CD4-positive, alpha-beta T cell treated with Interleukin-15 for 4 hours (primary cell): ENCODE results near the gene ZNF492.
"Not testable (repeated sequence)": the region's sequence is repeated elsewhere in the genome, so short reads cannot be mapped to it uniquely, and the experiment has no call there.

ENCODE experiments used
- DNase-seq: peaks from one replicate; pipeline ENCODE4 v3.0.0-alpha.2; 2020; ENCODE audit warnings: low spot score

Gene ZNF492

DNA sequence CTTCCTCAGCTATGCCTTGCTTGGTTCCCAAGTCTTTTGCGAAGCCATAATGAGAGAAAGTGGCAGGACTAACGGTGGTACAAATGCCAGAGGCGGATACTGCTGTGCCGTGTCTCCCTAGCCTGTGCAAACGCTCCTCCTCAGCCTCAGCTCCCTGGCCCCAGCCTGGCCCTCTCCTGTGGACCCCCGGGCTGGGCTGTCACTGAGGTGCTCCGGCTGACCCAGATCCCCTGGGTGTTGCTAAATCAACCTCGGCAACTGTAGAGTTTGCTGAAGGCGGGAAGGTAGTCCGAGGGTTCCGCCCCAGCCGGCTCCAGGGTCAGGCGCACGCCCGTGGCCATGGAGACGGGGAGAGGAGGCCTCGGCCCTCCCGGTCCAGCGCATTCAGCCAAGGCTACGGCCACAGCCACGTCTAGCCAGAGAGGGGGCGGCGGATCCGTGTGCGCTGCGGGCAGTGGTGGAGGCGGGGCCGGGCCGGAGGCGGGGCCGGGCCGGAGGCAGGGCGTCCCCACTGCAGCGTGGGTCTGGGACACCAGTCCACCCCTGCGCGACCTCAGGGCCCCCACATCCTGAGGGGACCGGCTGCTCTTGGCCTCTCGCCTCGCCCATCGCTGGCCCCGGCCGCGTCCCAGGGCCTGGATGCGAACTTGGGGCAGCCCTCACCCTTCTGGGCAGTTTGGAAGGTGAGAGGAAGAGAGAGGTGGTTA lies 16.4 kb upstream of the ZNF492 start:
- DNase-seq, result no peak

DNA sequence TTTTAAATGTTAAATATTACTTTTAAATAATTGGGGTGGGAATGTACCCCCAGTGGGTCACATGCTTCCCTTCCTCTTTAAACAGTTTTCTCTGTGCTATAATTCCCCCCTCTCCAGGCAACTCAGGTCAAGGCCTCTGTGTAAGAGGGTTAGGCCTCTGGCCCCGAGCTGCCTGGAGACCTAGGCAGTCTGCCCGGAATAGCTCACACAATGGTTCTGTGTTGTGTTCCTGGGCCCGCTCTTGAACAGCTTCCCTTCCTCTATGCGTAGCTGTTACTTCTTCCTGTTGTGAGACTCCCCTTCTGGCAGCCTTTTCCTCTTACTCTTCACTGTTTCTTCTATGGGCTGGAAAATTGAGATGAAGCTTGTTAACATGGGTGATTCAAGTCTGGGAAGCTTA lies 14.8 kb upstream of the ZNF492 start:
- DNase-seq, result no peak

DNA sequence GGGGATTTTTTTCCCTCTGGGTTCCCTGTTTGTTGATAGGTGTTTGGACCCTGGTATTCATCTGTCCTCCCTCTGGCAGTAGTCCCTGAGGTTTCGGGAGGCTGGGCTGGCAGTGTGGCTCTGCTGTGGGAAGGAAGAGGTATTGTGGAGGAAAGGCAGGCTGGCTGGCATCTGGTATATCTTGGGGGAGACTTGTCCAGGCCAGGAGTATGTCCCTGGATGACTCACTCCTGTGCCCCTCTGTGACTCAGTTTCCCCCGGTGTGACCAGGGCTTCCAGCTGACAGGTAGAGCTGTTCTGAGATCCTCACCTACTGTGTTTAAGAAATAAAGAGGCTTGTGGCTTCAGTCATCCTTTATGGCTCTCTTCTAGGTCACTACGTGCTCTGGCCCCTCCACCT lies 14.2 kb upstream of the ZNF492 start:
- no peak for DNase-seq

DNA sequence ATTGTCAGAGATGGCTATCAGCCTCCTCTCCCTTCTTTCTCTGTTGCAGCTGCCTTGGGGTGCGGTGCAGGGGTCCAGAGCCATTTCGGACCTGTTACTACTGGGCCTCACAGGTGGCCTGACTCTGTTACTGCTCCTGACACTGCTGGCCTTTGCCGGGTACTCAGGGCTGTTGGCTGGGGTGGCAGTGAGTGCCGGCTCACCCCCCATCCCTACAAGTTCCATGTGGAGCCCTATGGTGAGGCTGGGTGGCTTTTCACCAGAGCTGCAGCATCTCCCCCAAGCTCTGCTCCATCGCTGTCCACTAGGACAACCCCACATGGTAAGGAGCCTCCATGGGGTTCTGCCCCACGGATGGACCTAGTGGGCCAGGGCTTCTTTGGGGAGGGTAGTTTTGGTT lies 13.7 kb upstream of the ZNF492 start:
- DNase-seq, result no peak

DNA sequence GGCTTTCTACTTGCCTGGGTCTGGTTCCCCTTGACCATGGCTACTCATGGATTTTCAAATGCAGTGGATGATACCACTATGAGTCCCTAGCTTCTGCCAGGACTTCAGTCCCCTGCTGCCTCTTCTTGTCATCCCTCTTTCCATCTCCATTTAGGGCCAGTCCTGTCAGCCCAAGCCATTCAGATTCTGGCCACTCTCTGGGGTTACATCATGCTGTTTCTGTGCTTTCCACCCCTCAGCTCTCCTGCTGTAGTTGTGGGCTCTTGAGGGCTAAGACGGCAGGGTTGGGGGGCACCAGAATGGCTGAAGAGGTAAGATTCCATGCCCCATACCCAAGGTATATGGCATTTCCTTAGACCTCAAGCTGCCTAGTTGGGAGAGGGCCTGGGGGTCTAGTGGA lies 13.2 kb upstream of the ZNF492 start:
- DNase-seq, result no peak

DNA sequence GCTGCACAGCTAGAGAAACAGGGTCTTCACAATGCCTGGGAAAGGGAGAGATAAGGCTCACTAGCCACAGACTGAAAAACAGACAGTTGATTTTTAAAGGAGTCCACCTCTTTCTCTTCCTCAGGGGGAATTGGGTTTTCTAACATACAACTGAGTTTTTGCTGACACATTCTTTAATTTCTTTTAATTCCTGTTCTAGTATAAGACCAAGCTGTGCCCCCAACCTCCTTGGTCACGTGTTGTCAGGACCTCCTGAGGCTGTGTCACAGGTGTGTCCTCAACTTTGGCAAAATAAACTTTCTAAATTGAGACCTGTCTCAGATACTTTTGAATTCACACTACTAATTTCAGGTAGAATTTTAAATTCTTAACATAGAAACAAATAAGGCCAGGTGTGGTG lies 12.1 kb upstream of the ZNF492 start:
- no peak for DNase-seq

DNA sequence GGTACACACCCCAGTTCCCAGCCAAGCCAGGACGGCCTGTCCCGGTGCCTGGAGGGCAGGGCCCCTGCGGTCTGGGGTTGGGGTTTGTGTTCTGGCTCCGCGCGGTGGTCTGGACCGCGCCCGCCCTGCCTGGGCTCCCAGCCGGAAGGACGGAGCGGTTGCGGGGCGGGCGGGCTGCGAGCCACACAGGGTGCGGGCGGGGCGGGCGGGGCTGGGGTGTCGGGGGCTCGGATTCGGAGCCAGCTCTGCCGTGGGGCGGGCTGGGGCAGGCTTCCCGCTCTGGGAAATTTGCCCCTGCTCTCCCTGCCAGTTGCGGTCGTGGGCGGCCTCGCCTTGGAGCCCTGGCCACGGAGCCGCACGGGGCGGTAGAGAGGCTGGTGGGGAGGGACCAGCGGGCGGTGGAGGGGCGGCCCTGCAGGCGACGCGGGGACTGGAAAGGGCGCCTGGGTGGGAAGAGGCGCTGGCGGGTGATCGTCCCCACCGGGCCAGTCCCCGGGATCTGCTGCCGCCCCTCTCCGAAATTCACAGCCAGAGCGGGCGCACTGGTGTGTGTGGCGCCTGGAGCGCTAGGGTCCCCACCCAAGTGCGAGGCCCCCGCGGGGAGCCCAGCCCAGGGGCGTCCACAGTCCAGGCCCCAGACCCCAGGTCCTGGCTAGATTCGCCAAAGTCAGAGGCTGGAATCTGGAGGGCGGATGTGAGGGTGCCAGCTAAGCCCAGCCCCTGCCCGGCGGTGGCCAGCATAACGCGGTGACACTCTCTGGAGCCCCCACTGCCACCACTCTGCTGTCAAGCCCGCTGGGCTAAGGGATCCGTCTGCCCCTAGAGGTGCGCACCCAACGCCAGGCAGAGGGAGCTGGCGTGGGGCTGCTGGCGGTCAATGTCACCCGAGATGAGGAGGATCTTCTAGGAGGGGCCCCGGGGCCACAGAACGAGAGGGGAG lies 11.0 kb upstream of the ZNF492 start:
- DNase-seq, result no peak

DNA sequence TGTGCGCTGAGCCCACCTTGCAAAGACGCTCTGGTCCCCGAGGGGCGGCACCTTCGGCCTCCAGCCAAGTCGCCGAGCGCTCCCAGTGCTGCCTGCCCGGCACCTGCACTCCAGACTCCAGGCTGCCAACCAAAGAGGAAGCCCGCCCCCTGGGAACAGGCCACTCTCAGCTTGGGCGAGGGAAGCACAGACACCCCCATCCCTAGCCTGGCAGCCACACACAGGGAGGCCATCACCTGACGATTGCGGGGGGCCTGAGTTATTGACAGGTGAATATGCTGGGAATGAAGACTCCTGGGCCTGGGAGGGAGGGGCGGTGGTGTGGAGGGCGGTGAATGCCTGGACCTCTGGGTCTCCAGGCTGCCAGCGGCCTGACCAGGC lies 10.3 kb upstream of the ZNF492 start:
- DNase-seq, result no peak

DNA sequence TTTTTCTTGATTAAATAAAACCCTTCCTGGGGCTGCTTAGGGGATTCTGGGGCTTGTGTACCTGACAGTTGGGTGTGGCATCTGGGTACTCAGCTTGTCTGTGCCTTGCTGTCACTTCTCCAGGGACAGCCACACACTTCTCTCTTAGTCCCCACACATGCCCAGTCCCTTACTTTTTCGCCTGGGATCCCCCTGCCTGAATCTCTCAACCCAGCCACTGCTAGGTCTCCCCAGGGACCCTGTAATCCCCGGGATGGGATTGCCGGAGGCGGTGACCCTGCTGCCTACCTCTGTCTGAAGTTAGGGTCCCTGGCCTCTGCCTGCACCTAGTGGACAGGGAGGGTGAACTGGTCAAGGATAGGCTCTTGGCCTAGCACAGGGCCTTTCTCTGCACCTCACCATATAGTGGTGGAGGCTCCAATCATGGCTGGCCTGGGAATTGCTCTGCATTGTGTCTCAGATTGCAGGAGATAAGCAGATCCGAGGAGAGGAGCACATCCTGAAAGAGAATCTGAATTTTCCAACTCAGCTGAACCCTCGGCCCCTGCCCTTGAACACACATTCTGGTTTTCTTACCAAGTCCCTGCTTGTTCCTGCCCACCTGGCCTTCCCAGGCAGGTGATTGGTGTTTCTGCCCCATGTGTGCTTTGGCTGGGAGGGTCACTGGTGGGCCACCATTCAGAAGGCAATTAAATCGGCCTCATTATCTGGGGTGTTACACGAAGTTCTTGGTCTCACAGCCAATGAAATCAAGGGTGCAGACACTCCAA lies 8.7 kb upstream of the ZNF492 start:
- DNase-seq, result no peak

DNA sequence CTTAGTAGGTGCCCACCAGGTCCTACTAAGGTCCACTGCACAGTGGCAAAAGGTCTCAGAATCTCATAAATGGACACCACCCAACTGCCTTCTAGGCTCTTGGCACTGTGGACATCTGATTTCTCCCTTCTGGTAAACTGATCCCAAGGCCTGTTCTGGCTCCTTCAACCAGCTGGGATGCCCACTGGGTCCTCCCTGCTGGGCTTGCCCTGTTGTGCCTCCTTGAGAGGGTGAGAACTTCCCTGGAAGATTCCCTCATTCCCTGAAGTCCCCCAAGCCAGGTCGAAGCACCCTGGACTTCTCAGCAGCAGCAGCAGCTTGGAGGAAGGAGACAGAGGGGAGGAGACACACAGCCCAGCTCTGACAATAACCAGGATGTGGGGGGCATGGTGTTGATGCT lies 6.6 kb upstream of the ZNF492 start:
- DNase-seq, result no peak

DNA sequence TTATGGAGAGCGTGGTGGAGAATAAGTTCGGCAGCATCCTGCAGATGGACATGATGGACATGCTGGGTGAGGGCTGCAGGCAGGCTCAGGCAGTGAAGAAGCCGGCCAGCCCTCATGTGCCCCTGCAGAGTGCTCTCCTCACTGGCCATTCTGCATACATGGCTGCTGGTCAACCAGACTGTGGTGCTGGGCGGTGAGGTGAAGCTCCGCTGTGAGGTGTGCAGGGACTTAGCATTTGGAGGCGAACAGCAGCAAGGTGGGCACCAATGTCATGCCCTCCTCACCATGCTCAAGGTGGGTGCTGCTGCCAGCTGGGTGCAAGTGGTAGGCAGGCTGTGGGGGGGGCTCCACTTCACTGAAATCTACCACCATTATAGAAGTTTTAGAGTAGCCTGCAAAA lies 5.7 kb upstream of the ZNF492 start:
- no peak for DNase-seq

DNA sequence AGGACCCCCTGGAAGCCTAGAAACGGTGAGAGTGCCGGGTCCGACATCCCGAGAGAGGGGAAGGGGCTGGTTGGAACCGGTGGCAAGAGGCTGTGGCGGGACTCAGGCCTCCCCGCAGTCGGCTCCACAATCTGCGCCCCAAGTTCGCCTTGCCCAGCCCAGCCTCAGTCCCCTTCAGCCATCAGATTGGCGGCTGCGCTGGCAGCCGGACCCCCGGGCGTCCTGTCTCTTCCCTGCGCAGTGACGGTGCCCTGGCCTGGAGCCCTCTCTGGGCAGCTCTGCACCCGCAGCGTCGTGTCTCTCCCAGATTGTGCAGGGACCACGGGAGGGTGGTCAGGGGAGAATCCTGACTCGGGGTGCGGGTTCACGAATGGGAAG lies 315 bp downstream of the ZNF492 start:
- DNase-seq, result no peak

DNA sequence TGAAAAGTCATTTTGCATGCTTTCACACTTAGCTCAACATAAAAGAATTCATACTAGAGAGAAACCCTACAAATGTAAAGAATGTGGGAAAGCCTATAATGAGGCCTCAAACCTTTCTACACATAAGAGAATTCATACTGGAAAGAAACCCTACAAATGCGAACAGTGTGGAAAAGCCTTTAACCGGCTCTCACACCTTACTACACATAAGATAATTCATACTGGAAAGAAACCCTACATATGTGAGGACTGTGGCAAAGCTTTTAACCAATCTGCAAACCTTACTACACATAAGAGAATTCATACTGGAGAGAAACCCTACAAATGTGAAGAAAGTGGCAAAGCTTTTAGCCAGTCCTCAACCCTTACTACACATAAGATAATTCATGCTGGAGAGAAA lies 51.4 kb downstream of the ZNF492 start:
- not testable (repeated sequence) for DNase-seq

DNA sequence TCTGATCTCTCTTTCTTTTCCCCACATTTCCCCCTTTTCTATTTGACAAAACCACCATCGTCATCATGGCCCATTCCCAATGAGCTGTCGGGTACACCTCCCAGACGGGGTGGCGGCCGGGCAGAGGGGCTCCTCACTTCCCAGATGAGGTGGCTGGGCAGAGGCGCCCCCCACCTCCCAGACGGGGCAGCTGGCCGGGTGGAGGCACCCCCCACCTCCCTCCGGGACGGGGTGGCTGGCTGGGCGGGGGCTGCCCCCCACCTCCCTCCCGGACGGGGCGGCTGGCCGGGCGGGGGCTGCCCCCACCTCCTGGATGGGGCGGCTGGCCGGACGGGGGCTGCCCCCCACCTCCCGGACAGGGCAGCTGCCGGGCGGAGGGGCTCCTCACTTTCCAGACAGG lies 68.5 kb downstream of the ZNF492 start:
- DNase-seq, result not testable (repeated sequence)

DNA sequence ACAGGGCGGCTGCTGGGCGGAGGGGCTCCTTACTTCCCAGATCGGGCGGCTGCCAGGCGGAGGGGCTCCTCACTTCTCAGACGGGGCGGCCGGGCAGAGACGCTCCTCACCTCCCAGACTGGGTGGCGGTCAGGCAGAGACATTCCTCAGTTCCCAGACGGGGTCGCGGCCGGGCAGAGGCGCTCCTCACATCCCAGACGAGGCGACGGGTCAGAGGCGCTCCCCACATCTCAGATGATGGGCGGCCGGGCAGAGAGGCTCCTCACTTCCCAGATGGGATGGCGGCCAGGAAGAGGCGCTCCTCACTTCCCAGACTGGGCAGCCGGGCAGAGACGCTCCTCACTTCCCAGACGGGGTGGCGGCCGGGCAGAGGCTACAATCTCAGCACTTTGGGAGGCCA lies 69.0 kb downstream of the ZNF492 start:
- not testable (repeated sequence) for DNase-seq

DNA sequence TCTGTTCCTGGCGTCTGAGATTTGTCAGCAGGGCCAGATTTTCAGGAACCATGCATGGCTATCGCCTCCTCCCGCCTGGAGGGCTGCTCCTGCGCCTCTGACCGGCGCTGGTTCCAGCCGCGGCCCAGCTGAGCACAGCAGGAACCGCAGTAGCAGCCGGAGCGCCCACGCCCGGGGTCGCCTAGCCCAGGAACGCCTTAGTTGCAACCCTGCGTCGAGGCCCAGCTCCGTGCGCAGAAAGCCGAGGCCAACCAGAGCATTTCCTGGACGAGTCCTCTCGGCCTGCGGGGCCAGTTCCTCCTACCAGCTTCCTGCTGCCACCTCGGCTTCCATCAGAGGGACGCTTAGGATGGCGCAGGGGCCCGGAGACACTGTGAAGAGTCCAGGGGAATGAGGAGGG lies 74.9 kb downstream of the ZNF492 start:
- no peak for DNase-seq
